HCT116 (cell line): Measurements from ENCODE around the gene DELE1.
"Not testable (repeated sequence)": the region's sequence is repeated elsewhere in the genome, so short reads cannot be mapped to it uniquely, and the experiment has no call there.

Experiments
- EGR1 ChIP-seq: IDR thresholded peaks from 2 replicates; pipeline ENCODE4 v1.6.1; 2012; ENCODE audit warnings: low read depth
- EZH2 ChIP-seq: fragments of 200-600 bp; sonication (generic); IDR thresholded peaks from 2 replicates; pipeline ENCODE4 v1.6.1; 2017; ENCODE audit warnings: antibody characterized with exemption, mixed run types
- EZH2phosphoT487 ChIP-seq: fragments of 200-600 bp; IDR thresholded peaks from 2 replicates; pipeline ENCODE4 v1.6.1; 2018; ENCODE audit warnings: antibody characterized with exemption, borderline replicate concordance
- JUND ChIP-seq: IDR thresholded peaks from 2 replicates; pipeline ENCODE4 v1.6.1; 2012
- MAX ChIP-seq: IDR thresholded peaks from 2 replicates; pipeline ENCODE4 v1.6.1; 2012
- RAD21 ChIP-seq: IDR thresholded peaks from 2 replicates; pipeline ENCODE4 v1.6.1; 2012; ENCODE audit warnings: low read depth, mild to moderate bottlenecking
- YY1 ChIP-seq: IDR thresholded peaks from 2 replicates; pipeline ENCODE4 v1.6.1; 2011; ENCODE audit warnings: low read length, low read depth, moderate library complexity, mild to moderate bottlenecking; ENCODE audit not compliant: insufficient replicate concordance; ENCODE audit errors: extremely low read depth
- TF ChIP-seq, protein P1 (sequence below), 3 experiments: fragments of 200-600 bp in 1 of 3; sonication (generic) in 1 of 3; IDR thresholded peaks in 2 of 3; conservative IDR thresholded peaks in 1 of 3; 2 replicates each; pipeline ENCODE4 v1.5.1; 2012 to 2017; ENCODE audit warnings: low read depth in 2 of 3, low read length in 2 of 3, antibody characterized with exemption in 1 of 3, borderline replicate concordance in 1 of 3, control low read depth in 1 of 3, mild to moderate bottlenecking in 1 of 3, mixed read lengths in 1 of 3, mixed run types in 1 of 3, moderate library complexity in 1 of 3; ENCODE audit not compliant: insufficient read depth in 1 of 3
- TF ChIP-seq, protein P2 (sequence below): IDR thresholded peaks from 2 replicates; pipeline ENCODE4 v1.6.1; 2011; ENCODE audit warnings: mild to moderate bottlenecking, low read length, moderate library complexity; ENCODE audit not compliant: insufficient replicate concordance; ENCODE audit errors: extremely low read depth
- TF ChIP-seq, protein P3 (sequence below): IDR thresholded peaks from 2 replicates; pipeline ENCODE4 v1.6.1; 2012; ENCODE audit warnings: low read depth

- TF ChIP-seq, protein P1, sequence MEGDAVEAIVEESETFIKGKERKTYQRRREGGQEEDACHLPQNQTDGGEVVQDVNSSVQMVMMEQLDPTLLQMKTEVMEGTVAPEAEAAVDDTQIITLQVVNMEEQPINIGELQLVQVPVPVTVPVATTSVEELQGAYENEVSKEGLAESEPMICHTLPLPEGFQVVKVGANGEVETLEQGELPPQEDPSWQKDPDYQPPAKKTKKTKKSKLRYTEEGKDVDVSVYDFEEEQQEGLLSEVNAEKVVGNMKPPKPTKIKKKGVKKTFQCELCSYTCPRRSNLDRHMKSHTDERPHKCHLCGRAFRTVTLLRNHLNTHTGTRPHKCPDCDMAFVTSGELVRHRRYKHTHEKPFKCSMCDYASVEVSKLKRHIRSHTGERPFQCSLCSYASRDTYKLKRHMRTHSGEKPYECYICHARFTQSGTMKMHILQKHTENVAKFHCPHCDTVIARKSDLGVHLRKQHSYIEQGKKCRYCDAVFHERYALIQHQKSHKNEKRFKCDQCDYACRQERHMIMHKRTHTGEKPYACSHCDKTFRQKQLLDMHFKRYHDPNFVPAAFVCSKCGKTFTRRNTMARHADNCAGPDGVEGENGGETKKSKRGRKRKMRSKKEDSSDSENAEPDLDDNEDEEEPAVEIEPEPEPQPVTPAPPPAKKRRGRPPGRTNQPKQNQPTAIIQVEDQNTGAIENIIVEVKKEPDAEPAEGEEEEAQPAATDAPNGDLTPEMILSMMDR (IDR thresholded peaks at IDR 0.05 in 2 of 3, conservative IDR thresholded peaks at IDR 0.05 in 1 of 3; ENCODE audit: borderline replicate concordance in 1 of 3, insufficient read depth in 1 of 3, low read depth in 2 of 3, low read length in 2 of 3), result not testable (repeated sequence)
- not testable (repeated sequence) for TF ChIP-seq EGR1, EZH2, MAX, EZH2phosphoT487, JUND, RAD21, YY1
- TF ChIP-seq, protein P2, sequence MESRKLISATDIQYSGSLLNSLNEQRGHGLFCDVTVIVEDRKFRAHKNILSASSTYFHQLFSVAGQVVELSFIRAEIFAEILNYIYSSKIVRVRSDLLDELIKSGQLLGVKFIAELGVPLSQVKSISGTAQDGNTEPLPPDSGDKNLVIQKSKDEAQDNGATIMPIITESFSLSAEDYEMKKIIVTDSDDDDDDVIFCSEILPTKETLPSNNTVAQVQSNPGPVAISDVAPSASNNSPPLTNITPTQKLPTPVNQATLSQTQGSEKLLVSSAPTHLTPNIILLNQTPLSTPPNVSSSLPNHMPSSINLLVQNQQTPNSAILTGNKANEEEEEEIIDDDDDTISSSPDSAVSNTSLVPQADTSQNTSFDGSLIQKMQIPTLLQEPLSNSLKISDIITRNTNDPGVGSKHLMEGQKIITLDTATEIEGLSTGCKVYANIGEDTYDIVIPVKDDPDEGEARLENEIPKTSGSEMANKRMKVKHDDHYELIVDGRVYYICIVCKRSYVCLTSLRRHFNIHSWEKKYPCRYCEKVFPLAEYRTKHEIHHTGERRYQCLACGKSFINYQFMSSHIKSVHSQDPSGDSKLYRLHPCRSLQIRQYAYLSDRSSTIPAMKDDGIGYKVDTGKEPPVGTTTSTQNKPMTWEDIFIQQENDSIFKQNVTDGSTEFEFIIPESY, result not testable (repeated sequence)
- TF ChIP-seq, protein P3, sequence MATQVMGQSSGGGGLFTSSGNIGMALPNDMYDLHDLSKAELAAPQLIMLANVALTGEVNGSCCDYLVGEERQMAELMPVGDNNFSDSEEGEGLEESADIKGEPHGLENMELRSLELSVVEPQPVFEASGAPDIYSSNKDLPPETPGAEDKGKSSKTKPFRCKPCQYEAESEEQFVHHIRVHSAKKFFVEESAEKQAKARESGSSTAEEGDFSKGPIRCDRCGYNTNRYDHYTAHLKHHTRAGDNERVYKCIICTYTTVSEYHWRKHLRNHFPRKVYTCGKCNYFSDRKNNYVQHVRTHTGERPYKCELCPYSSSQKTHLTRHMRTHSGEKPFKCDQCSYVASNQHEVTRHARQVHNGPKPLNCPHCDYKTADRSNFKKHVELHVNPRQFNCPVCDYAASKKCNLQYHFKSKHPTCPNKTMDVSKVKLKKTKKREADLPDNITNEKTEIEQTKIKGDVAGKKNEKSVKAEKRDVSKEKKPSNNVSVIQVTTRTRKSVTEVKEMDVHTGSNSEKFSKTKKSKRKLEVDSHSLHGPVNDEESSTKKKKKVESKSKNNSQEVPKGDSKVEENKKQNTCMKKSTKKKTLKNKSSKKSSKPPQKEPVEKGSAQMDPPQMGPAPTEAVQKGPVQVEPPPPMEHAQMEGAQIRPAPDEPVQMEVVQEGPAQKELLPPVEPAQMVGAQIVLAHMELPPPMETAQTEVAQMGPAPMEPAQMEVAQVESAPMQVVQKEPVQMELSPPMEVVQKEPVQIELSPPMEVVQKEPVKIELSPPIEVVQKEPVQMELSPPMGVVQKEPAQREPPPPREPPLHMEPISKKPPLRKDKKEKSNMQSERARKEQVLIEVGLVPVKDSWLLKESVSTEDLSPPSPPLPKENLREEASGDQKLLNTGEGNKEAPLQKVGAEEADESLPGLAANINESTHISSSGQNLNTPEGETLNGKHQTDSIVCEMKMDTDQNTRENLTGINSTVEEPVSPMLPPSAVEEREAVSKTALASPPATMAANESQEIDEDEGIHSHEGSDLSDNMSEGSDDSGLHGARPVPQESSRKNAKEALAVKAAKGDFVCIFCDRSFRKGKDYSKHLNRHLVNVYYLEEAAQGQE, result not testable (repeated sequence)
Observed at GRCh38 chr5:141890429-141890828, 33.2 kb upstream of the DELE1 start.
